Activated CD4-positive, alpha-beta T cell treated with anti-CD3 and anti-CD28 coated beads, Interleukin-2, amount 50 U/mL, for 48 hours (primary cell): ENCODE measurements around the gene FLOT2.
"Not testable (repeated sequence)": the region's sequence is repeated elsewhere in the genome, so short reads cannot be mapped to it uniquely, and the experiment has no call there.

Experiments used
- DNase-seq, 2 experiments: peaks; one replicate each; pipeline ENCODE4 v3.0.0-alpha.2; 2020

FLOT2 gene

DNA sequence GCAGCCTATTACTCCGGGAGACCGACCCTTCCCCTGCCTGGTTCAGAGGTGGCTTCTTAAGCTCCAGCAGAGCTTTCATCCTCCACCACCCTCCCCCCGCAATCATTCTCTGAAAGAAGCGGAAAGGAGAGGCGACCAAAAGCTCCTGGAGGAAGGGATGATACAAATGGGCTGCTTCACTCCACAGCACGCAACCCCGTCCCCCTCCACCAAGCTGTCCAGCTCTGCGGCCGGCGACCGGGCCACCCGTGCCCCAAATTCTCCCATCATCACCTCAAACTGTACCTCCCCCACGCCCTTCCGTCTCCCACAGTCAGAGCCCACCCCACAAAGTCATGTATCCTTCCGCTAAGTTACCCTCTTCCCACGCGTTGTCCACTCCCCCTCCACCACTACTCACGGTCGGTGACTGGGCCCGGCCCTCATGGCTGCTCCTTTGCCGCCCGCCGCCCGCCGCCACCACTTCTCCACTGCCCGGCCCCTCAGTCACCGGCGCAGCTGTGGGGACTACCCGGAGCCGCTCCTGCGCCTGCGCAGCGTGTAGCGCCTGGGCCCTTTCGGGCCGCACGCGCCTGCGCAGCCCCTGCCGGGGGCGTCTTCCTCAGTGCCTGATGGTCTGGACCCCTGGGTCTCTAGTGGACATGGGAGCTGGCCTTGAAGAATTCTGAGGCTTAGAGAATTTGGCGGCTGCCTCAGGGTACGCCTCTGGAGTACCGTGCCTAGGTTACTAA is 55.1 kb downstream of the FLOT2 start, which contains the start of gene FAM222B:
Gene FAM222B (minus strand): TSS at position 509 of the 731 bp plus-strand sequence. CDS start 76,123 bp downstream, outside the sequence.
- DNase-seq, result peak; percentile 84 to 88

DNA sequence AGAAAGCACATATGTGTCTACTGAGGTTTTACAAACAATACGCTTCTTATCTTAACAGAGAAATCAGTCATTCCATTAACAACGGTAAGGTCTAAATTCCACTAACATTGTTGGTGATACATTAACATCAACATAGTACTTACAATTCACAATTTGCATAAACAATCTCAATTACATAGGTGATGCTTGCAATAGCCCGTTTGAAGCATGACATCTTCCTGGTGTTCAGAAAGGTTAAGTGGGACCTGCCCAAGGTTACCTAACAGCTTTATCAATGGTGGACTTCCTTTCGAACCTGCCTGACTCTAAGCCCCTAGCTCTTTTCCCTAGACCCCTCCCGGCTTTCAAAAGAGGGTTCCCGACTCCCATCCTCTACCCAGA is 55.6 kb downstream of the FLOT2 start:
- no peak for DNase-seq

DNA sequence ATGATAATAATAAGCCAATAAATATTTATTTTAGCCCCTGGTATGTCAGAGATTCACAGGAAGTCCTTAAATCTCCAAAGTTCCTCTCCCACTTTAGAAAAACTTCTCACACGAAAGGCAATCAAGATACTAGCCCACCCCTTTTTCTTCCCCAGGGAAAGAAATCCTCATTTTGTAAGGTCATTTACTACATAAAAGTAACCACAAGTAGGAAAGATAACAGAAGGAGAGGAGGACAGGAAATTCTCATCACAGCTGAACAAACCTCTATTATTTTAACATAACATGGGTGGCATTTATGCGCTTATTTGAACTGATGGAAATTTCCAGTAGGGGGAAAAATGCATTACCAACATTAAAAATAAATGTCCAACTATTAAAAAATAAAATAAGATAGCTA is 58.3 kb downstream of the FLOT2 start:
- no peak for DNase-seq

DNA sequence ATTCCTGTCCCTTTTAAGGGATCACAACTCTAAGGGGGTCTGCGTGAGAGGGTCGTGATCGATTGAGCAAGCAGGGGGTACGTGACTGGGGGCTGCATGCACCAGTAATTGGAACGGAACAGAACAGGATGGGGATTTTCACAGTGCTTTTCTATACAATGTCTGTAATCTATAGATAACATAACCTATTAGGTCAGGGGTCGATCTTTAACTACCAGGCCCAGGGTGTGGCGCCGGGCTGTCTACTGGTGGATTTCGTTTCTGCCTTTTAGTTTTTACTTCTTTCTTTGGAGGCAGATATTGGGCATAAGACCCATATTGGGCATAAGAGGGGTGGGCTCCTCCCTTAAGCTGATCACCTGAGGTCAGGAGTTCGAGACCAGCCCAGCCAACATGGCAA is 61.0 kb downstream of the FLOT2 start:
- DNase-seq, result not testable (repeated sequence)

DNA sequence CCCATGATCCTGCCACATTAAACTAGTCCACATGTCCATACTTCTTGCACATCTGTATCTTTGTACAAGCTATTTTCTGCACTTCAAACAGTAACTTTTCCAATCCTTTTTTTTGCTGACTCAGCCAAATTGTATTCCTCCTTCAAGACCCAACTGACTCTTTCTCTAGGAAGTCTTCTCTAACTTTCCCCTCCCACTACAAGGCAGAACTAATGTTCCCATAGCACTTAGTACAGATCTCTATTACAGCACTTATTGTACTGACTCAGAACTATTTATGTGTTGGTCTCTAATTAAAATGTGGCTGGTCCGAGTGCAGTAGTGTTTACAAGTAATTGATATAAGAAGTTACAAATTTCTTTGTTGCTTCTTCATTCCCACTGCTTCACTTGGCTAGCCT is 63.1 kb downstream of the FLOT2 start:
- DNase-seq, result no peak
